Smooth muscle cell (in vitro differentiated cells): ENCODE data around the gene TRIB2. TPM values are rescaled to one million over a fixed set of nuclear protein-coding genes. Genes with fewer than 3 reads are reported as not detected.

ENCODE experiments used
- DNase-seq: peaks from one replicate; lab custom pipeline; 2025; ENCODE audit not compliant: unreplicated experiment; lab: John Stamatoyannopoulos, UW
- H2AFZ ChIP-seq: fragments of 200-600 bp; sonication (generic); 2 replicates; pipeline ENCODE4 v1.6.0; 2016; ENCODE audit warnings: antibody characterized with exemption, low read depth, mild to moderate bottlenecking
- H3F3A ChIP-seq: fragments of 200-600 bp; sonication (generic); 2 replicates; pipeline ENCODE4 v1.6.0; 2017; ENCODE audit warnings: antibody characterized with exemption, low read depth
- H3K27ac ChIP-seq: fragments of 200-600 bp; sonication (generic); 2 replicates; pipeline ENCODE4 v1.5.1; 2016; ENCODE audit warnings: low read depth, mild to moderate bottlenecking
- H3K27me3 ChIP-seq: fragments of 200-600 bp; sonication (generic); 2 replicates; pipeline ENCODE4 v1.6.1; 2016; ENCODE audit warnings: low read depth, mild to moderate bottlenecking
- H3K36me3 ChIP-seq: fragments of 200-600 bp; sonication (generic); 2 replicates; pipeline ENCODE4 v1.5.1; 2016; ENCODE audit warnings: low read depth
- H3K4me1 ChIP-seq: fragments of 200-600 bp; sonication (generic); 2 replicates; pipeline ENCODE4 v1.5.1; 2016; ENCODE audit warnings: low read depth
- H3K4me2 ChIP-seq: fragments of 200-600 bp; sonication (generic); 2 replicates; pipeline ENCODE4 v1.6.0; 2016; ENCODE audit warnings: mild to moderate bottlenecking
- H3K4me3 ChIP-seq: fragments of 200-600 bp; sonication (generic); 2 replicates; pipeline ENCODE4 v1.5.1; 2016; ENCODE audit warnings: mild to moderate bottlenecking
- H3K79me2 ChIP-seq: fragments of 200-600 bp; sonication (generic); 2 replicates; pipeline ENCODE4 v1.6.0; 2016; ENCODE audit warnings: low read depth, mild to moderate bottlenecking
- H3K9ac ChIP-seq: fragments of 200-600 bp; sonication (generic); 2 replicates; pipeline ENCODE4 v1.6.0; 2016; ENCODE audit warnings: low read depth
- H3K9me3 ChIP-seq: fragments of 200-600 bp; sonication (generic); replicated peaks from 2 replicates; pipeline ENCODE4 v1.5.1; 2016; ENCODE audit warnings: low read depth
- H4K20me1 ChIP-seq: fragments of 200-600 bp; sonication (generic); 2 replicates; pipeline ENCODE4 v1.6.0; 2016; ENCODE audit warnings: low read depth
- whole genome bisulfite sequencing: methylation state at CpG from one replicate; pipeline ENCODE4 v1.1.7; 2016; ENCODE audit warnings: low lambda C conversion rate; 5-methylcytosine and 5-hydroxymethylcytosine counted together
- polyA plus RNA-seq: library from polyadenylated mRNA; unstranded; fragments of >200 nt; fragmentation: Nextera tagmentation; extraction: Ambion mirVana; gene quantifications from 2 replicates; pipeline ENCODE4 v1.2.1, GENCODE V29; 2016
- total RNA-seq: library from RNA; depleted of rRNA; stranded (reverse); fragments of >200 nt; gene quantifications from 2 replicates; pipeline ENCODE4 v1.2.3, GENCODE V29; 2014
- TF ChIP-seq, protein P1 (sequence below): fragments of 200-600 bp; sonication (generic); IDR thresholded peaks from 2 replicates; pipeline ENCODE4 v1.5.1; 2017; ENCODE audit warnings: borderline replicate concordance, mild to moderate bottlenecking, antibody characterized with exemption; ENCODE audit not compliant: insufficient read depth, poor library complexity, severe bottlenecking

TRIB2 gene
- total and polyA plus RNA-seq, 2 experiments from 2014 or later = 31.1 to 31.5 TPM

DNA sequence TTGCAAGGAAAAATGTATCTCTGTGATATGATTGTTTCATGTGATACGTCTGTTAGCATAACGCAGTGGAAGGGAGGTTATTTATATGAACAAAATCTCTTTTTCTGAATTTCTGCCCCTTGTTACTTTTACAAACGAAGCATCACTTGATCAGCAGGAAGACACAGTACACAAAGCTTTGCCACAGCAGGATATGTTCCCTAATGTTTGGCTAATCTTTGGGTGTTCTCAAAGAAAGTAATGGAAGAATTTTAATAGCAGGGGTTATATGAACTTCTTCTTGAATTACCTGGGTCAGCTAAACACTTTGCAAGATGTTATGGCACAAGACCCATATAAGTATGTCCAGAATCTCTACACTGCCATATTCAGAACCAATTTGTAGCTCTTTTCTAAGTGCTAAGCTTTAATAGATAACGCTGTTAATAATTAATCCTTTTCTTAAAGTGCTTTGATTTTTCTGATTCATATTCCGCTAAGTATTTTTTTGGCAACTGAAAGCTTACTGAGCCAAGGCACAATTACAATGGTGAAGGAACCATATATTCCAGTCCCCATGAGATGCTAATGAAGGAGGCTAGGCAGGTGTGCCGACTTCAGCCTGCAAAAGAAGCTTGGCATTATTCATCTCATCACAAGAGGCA is 33.2 kb upstream of the TRIB2 start:
- Histone ChIP-seq H3F3A (no peaks in the 10 kb centered on the region), H3K27ac (no peak overlapping the region), H3K9ac (no peak overlapping the region), H3K9me3 (no peaks in the 10 kb centered on the region), H4K20me1 (no peaks in the 10 kb centered on the region), H3K27me3 (no peaks in the 10 kb centered on the region), H3K4me1 (peaks cover 8% of the 10 kb centered on the region), H2AFZ (no peak overlapping the region), H3K4me2 (no peak overlapping the region), H3K4me3 (no peak overlapping the region), H3K36me3 (no peaks in the 10 kb centered on the region), H3K79me2 (no peaks in the 10 kb centered on the region)
- 97% methylated on average over 6 of the region's 6 CpGs for WGBS
- DNase-seq = no peak
- TF ChIP-seq, protein P1, sequence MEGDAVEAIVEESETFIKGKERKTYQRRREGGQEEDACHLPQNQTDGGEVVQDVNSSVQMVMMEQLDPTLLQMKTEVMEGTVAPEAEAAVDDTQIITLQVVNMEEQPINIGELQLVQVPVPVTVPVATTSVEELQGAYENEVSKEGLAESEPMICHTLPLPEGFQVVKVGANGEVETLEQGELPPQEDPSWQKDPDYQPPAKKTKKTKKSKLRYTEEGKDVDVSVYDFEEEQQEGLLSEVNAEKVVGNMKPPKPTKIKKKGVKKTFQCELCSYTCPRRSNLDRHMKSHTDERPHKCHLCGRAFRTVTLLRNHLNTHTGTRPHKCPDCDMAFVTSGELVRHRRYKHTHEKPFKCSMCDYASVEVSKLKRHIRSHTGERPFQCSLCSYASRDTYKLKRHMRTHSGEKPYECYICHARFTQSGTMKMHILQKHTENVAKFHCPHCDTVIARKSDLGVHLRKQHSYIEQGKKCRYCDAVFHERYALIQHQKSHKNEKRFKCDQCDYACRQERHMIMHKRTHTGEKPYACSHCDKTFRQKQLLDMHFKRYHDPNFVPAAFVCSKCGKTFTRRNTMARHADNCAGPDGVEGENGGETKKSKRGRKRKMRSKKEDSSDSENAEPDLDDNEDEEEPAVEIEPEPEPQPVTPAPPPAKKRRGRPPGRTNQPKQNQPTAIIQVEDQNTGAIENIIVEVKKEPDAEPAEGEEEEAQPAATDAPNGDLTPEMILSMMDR = no peak

DNA sequence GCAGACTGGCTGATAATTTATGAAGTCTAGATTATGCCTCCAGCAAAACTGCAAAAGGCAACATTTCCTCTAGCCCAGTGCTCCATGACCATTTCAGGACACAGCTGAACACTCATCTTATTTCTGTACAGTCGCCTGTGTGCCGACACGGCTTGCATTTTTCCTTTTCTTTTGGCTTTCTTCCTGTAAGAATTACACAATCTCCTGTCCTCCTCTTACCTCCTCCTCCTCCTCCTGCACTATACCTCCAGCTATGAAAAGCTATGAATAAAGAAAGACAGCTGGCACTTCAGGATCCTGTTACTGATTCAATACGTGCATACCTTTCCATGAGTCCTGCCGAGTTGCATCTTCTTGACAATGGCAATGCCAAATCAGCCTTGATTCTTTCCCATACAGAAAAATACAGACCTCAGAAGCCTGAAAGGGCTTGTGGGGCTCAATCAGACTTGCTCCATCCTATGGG is 32.2 kb upstream of the TRIB2 start:
- no peak overlapping the region for H3K27ac ChIP-seq
- H3K4me2 ChIP-seq = no peak overlapping the region
- H3K9ac ChIP-seq = no peak overlapping the region
- 80% methylated on average over 5 of the region's 5 CpGs for WGBS
- H3K4me3 ChIP-seq = no peak overlapping the region
- DNase-seq = no peak
- TF ChIP-seq, protein P1 = no peak
- no peaks in the 10 kb centered on the region for H3F3A ChIP-seq
- no peaks in the 10 kb centered on the region for H3K36me3 ChIP-seq
- no peak overlapping the region for H2AFZ ChIP-seq
- H4K20me1 ChIP-seq = no peaks in the 10 kb centered on the region
- H3K27me3 ChIP-seq = no peaks in the 10 kb centered on the region
- peaks cover 8% of the 10 kb centered on the region for H3K4me1 ChIP-seq
- no peaks in the 10 kb centered on the region for H3K79me2 ChIP-seq
- no peaks in the 10 kb centered on the region for H3K9me3 ChIP-seq

DNA sequence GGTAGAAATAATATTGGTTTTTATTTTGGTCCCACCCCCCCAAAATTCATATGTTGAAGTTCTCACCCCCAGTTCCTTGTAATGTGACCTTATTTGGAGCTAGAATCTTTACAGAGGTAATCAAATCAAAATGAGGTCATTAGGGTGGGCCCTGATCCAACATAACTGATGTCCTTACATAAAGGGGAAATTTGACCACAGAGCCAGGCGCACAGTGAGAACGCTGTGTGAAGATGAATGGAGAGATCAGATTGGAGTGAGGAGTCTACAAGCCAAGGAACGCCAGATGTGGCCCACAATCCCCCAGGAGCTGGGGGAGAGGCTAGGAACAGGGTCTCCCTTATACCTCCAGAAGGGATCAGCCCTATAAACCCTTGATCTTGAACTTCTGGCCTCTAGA is 31.6 kb upstream of the TRIB2 start:
- Histone ChIP-seq H3K9me3 (no peaks in the 10 kb centered on the region), H3K4me1 (peaks cover 8% of the 10 kb centered on the region), H3F3A (no peaks in the 10 kb centered on the region), H3K9ac (no peak overlapping the region), H3K4me3 (no peak overlapping the region), H3K27ac (no peak overlapping the region), H3K36me3 (no peaks in the 10 kb centered on the region), H4K20me1 (no peaks in the 10 kb centered on the region), H3K4me2 (no peak overlapping the region), H2AFZ (no peak overlapping the region), H3K27me3 (no peaks in the 10 kb centered on the region), H3K79me2 (no peaks in the 10 kb centered on the region)
- TF ChIP-seq, protein P1 = no peak
- WGBS = 92% methylated on average over 3 of the region's 3 CpGs
- DNase-seq = no peak

DNA sequence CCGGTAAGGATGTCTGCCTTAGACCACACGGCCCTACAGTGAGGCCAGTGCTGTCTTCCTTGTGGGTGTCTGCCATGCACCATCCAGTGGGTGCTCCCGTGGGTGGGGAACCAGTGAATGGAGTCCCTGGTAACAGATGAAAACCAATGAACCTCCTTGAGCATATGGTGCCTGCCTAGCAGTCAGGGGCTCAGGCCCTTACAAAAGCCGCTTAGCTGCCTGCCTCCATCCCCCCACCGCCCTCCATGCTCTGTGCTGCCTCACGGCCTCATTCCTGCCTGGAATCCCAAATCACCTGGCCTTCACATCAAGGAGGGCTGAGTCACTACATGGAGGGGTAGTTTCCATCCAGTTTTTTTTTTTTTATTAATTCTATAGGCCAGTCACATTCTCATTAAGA is 30.8 kb upstream of the TRIB2 start:
- no peak overlapping the region for H3K9ac ChIP-seq
- TF ChIP-seq, protein P1 = no peak
- peaks cover 8% of the 10 kb centered on the region for H3K4me1 ChIP-seq
- no peak for DNase-seq
- no peak overlapping the region for H3K4me3 ChIP-seq
- H3F3A ChIP-seq = no peaks in the 10 kb centered on the region
- no peaks in the 10 kb centered on the region for H3K9me3 ChIP-seq
- H3K27ac ChIP-seq = no peak overlapping the region
- no peaks in the 10 kb centered on the region for H3K79me2 ChIP-seq
- 98% methylated on average over 6 of the region's 6 CpGs for WGBS
- no peaks in the 10 kb centered on the region for H3K36me3 ChIP-seq
- no peak overlapping the region for H2AFZ ChIP-seq
- no peaks in the 10 kb centered on the region for H4K20me1 ChIP-seq
- no peak overlapping the region for H3K4me2 ChIP-seq
- no peaks in the 10 kb centered on the region for H3K27me3 ChIP-seq
